Stimulated activated CD4-positive, alpha-beta T cell treated with anti-CD3 and anti-CD28 coated beads, TNF-alpha, amount 100 ng/mL, for 24 hours (primary cell): Measurements from ENCODE around the gene VAV1.
"Not testable (repeated sequence)": the region's sequence is repeated elsewhere in the genome, so short reads cannot be mapped to it uniquely, and the experiment has no call there.

Experiments
- DNase-seq, 3 experiments: peaks; one replicate each; pipeline ENCODE4 v3.0.0-alpha.2; 2020; ENCODE audit warnings: low read depth in 3 of 3

VAV1 gene

GRCh38 chr19:6813659-6814058 lies 41.2 kb downstream of the VAV1 start:
- no peak for DNase-seq

DNA sequence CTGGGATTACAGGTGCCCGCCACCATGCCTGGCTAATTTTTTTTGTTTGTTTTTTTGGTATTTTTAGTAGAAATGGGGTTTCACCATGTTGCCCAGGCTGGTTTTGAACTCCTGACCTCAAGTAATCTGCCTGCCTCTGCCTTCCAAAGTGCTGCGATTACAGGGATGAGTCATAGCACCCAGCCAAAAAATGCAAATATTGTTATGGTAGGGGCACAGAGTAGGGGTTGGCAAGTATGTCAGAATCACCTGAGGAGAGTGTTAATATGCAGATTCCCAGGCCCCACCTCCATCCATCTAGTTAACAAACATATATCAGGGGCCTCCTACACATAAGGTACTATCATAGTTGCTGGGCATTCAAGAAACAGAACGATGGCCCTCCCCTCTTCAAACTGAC lies 44.7 kb downstream of the VAV1 start:
- no peak for DNase-seq

GRCh38 chr19:6818246-6818645 lies 45.7 kb downstream of the VAV1 start:
- no peak for DNase-seq

DNA sequence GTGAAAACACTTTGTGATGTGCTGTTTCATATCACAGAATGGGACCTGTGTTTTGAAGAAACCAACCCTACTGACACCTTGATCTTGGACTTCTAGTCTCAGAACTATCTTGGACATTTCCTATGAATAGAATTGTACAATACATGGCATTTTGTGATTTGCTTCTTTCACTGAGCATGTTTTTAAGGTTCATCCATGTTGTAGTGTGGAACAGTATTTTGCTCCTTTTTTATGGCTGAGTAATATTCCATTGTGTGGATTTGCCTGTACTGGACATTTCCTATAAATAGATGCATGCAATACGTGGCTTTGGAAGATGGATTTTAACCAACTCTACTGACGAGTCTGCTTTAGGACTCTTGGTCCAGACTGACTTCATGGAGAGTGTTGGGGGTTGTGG lies 46.8 kb downstream of the VAV1 start:
- DNase-seq: no peak

DNA sequence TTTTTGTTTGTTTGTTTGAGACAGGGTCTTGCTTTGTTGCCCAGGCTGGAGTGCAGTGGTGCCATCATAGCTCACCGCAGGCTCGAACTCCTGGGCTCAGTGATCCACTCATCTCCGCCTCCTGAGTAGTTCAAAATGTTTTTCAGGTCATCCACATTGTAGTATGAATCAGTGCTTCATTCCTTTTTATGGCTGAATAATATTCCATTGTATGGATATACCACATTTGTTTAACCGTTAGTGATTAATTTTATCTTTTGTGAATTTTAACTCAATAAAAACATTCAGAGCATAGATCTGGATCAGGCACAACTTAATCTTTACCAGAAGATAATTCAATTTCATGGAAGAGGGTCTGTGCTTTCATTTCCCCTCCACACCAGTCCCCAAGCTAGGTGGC lies 47.7 kb downstream of the VAV1 start:
- no peak for DNase-seq

DNA sequence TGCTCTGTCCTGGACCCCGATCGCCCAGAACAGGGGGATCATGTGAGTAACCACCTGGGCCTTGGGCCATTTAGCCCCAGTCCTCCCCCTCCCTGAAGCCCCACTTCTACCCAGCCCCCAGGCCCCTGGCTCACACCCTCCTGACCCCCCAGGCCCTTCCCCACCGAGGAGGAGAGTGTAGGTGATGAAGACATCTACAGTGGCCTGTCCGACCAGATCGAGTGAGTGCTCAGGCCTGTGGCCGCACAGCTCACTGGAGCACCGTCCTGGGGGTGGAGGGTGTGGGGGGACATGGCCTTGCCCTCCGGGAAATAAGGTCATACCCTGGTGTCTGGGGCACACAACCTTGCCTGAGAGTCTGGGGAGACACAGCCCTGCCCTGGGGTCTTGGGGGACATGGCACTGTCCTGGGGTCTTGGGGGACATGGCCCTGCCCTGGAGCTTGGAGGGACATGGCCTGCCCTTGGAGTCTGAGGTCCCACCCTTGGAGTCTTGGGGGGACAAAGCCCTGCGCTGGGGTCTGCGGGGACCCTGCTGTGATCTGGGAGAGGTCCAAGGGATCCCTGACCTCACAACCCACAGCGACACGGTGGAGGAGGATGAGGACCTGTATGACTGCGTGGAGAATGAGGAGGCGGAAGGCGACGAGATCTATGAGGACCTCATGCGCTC lies 49.3 kb downstream of the VAV1 start:
- no peak for DNase-seq

DNA sequence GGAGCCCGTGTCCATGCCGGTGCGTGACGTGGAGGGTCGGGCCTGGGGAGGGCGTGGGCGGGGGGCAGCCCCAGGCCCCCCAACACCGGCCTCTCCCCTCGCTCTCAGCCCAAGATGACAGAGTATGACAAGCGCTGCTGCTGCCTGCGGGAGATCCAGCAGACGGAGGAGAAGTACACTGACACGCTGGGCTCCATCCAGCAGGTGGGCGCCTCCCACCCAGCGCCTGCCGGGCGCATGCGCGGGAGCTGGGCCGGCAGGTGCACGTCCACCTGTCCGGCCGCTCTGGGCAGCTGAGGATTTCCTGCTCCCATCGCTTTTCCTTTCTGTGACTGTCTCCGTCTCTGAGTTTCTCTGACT lies 49.8 kb downstream of the VAV1 start:
- DNase-seq: no peak

- no peak for DNase-seq
These were observed 52.7 kb downstream of the VAV1 start for GRCh38 chr19:6825076-6825774.

- DNase-seq: no peak
These were observed 53.9 kb downstream of the VAV1 start for GRCh38 chr19:6826281-6826920.

GRCh38 chr19:6828306-6828697 lies 55.8 kb downstream of the VAV1 start:
- DNase-seq: no peak

DNA sequence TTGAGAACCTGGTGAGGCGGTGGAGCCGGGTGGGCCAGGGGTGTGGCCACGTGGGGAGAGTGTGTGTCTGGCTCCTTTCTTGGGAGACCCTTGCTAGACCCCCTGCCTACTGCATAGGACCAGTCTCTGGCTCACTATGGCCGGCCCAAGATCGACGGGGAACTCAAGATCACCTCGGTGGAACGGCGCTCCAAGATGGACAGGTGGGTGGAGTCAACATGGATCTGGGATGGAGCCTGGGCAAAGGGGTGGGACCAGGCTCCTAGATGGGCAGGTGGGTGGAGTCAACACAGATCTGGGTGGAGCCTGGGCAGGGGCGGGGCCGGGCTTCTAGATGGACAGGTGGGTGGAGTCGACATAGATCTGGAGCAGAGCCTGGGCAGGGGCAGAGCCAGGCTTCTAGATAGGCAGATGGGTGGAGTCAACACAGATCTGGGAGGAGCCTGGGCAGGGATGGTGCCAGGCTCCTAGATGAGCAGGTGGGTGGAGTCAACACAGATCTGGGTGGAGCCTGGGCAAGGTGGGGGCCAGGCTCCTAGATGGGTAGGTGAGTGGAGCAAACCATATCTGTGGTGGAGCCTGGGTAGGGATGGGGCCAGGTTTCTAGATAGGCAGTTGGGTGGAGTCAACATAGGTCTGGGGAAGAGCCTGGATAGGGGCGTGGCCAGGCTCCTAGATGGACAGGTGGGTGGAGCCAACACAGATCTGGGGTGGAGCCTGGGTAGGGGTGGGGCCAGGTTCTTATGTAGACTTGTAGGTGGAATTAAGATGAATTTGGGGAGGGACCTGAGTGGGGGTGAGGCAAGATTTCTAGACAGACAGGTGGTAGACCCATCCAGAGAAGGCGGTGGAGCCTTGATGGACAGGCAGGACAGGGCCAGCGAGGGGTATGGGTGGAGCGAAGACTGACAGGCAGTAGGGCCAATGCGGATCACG lies 56.5 kb downstream of the VAV1 start:
- DNase-seq: peak in 2 of 3 experiments; percentile 16 to 50

GRCh38 chr19:6829829-6830228 lies 57.3 kb downstream of the VAV1 start:
- DNase-seq: not testable (repeated sequence)

DNA sequence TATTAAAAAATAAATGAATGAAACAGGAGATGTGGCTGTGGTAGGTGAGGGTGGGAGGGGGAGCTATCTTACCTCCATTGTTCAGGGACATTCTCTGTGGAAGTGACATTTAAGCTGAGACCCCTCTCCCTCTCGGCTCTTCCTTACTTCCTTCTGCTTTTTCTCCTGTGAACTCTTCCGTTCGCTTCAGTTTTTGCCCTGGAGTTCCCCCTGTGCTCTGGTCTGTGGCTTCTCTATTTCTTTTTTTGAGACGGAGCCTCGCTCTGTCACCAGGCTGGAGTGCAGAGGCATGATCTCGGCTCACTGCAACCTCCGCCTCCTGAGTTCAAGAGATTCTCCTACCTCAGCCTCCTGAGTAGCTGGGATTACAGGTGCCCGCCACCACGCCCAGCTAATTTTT lies 58.6 kb downstream of the VAV1 start:
- not testable (repeated sequence) for DNase-seq

DNA sequence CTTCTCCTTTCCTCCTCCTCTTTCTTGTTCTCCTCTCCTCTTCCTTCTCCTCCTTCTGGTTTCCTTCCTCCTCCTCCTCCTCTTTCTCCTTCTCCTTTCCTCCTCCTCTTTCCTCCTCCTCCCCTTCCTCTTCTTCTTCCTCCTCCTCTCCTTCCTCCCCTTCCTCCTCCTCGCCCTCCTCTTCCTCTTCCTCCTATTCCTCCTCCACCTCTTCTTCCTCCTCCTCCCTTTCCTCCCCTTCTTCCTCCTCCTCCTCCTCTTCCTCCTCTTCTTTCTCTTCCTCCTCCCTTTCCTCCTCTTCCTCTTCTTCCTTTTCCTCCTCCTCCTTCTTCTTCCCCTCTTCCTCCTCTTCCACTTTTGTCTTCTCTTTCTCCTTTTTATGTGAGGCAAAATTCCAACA lies 59.9 kb downstream of the VAV1 start:
- DNase-seq: no peak

DNA sequence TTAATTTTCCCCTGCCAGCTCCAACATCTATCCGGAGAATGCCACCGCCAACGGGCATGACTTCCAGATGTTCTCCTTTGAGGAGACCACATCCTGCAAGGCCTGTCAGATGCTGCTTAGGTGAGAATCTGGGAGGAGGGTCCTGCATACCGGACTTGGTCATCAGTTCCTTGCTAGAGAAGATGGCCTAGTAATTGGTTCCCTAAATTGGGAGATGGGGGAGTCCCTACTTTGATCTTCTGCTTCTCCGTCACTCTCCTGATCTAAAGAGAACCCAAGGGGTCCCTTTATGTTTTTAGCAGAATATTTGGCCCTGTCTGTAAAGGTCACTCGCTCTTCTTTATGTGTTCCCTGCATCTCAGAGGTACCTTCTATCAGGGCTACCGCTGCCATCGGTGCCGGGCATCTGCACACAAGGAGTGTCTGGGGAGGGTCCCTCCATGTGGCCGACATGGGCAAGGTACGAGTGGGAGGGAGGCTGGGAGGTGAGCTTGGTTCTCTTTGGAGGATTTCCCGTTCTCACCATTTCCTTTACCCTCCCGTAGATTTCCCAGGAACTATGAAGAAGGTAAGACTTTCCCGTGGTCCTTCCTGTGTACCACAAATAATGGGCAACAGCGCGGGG lies 60.8 kb downstream of the VAV1 start:
- DNase-seq: no peak

- DNase-seq: no peak
These were observed 61.9 kb downstream of the VAV1 start for GRCh38 chr19:6834433-6834832.

DNA sequence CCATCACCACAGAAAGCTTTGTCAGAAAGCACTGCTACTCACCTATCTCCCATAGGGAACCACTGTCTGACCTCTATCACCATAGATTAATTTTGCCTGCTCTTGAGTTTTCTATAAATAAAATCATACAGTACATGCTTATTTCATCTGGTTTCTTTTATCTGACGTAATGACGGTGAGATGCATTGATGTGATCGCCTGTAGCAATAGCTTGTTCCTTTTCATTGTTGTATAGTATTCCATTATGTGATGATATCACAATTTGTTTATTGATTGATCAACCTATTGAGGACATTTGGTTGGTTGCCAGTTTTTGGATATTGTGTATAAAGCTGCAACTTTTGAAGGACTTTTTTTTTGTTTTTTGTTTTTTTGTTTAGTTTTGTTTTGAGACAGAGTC lies 63.0 kb downstream of the VAV1 start:
- DNase-seq: no peak

GRCh38 chr19:6837525-6837924 lies 65.0 kb downstream of the VAV1 start:
- no peak for DNase-seq

DNA sequence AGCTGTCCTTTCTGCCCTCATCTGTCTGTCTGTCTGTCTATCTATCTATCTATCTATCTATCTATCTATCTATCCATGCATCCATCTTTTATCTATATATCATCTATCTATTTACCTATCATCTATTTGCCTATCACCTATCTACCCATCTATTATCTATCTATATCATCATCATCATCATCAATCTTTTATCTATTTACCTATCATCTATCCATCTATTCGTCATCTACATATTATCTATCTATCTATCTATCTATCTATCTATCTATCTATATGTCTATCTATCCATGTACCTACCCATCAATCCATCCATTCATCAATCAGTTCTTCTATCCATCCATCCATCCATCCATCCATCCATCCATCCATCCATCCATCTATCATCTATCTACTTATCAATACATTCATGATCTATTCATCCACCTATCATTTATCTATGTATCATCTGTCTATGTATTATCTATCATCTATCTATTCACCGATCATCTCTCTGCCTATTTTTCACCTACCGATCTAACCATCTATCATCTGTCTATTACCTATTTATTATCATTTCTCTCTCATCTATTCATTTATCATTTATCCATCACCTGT lies 65.7 kb downstream of the VAV1 start:
- DNase-seq: no peak

GRCh38 chr19:6842871-6843607 lies 70.5 kb downstream of the VAV1 start:
- DNase-seq: no peak

GRCh38 chr19:6847828-6848200 lies 75.3 kb downstream of the VAV1 start:
- DNase-seq: no peak
